SK-N-SH treated with all-trans-retinoic acid at 6 μM for 48 hours (cell line): Measurements from ENCODE around the gene PPARD.

ENCODE experiments used
- ARNTL ChIP-seq: fragments of 450-650 bp; formaldehyde crosslinking; IDR thresholded peaks from 2 replicates; pipeline ENCODE4 v1.5.0; 2020; ENCODE audit warnings: low read depth, mild to moderate bottlenecking, moderate library complexity, borderline replicate concordance
- TF ChIP-seq, protein P1 (sequence below): fragments of 250-450 bp; sonication (Bioruptor Pico); IDR thresholded peaks from 2 replicates; pipeline ENCODE4 v1.5.1; 2020; ENCODE audit warnings: low read depth, mild to moderate bottlenecking, moderate library complexity

DNA sequence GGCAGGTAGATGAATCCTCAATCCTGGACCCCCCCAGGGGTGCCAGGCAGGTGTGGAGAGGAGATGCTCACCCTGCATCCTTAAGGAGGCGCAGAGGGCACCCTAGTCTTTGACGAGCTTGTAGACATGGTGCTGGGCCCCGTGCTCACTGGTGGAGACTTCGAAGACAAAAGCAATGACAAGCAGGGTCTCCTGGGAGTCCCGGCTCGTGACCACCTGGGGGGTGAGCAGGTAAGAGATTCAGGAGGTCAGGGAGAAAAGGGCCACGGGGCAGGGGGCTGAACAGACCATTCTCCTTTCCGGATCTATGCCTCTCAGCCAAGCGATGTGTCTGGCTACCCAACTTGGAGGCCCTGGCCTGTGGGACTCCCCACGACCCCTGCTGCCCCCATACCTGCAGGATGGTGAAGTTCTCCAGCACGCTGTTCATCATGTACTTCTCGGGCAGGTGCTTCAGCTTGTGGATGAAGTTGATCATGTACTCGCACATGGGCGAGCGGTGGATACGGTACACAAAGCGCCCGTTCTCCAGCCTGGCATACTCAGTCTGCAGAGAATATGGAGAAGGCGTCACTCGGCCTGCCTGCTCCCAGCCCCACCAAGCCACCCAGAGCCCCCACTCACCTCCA is 132.7 kb downstream of the PPARD start:
- no peak for TF ChIP-seq ARNTL (CRISPR knock-in tag)
- TF ChIP-seq, protein P1, sequence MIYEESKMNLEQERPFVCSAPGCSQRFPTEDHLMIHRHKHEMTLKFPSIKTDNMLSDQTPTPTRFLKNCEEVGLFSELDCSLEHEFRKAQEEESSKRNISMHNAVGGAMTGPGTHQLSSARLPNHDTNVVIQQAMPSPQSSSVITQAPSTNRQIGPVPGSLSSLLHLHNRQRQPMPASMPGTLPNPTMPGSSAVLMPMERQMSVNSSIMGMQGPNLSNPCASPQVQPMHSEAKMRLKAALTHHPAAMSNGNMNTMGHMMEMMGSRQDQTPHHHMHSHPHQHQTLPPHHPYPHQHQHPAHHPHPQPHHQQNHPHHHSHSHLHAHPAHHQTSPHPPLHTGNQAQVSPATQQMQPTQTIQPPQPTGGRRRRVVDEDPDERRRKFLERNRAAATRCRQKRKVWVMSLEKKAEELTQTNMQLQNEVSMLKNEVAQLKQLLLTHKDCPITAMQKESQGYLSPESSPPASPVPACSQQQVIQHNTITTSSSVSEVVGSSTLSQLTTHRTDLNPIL = no peak
